ENCODE data around the gene IFNA1. TPM values are rescaled to one million over a fixed set of nuclear protein-coding genes. Genes with fewer than 3 reads are reported as not detected.

IFNA1 gene
- total RNA-seq: not detected
- not detected for polyA plus RNA-seq (2013, experiment 1 of 2)
- polyA plus RNA-seq (2013, experiment 2 of 2): not detected
- long read RNA-seq, experiment 1: 0 reads
- long read RNA-seq, experiment 2: 0 reads
- long read RNA-seq, experiment 3: 0 reads
- long read RNA-seq, experiment 4: 0 reads

DNA sequence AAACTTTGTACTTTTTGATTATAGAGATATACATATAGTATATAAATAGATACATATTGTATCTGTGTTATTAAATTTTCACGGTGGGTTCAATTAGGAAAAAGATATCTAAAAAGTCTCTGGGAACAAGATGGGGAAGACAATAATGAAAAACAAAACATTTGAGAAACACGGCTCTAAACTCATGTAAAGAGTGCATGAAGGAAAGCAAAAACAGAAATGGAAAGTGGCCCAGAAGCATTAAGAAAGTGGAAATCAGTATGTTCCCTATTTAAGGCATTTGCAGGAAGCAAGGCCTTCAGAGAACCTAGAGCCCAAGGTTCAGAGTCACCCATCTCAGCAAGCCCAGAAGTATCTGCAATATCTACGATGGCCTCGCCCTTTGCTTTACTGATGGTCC lies at the start of gene IFNA1:
Gene IFNA1, plus strand, starts transcription at position 301 of the 400 bp plus-strand sequence. Its CDS starts 69 bp downstream, at position 370.
- no peak within 1 kb of the TSS for H3K9ac ChIP-seq (ENCODE audit: extremely low read depth, low read length, poor library complexity, severe bottlenecking)
- H3K36me3 ChIP-seq (ENCODE audit: control insufficient read depth, insufficient read depth, low read length): no peaks in the 10 kb centered on the region
- H3K4me1 ChIP-seq (ENCODE audit: control insufficient read depth, insufficient read depth, low read length): no peaks in the 10 kb centered on the region
- no peak within 1 kb of the TSS for H3K4me3 ChIP-seq (ENCODE audit: low read length)
- Mint-ChIP-seq H3K27me3 (ENCODE audit: insufficient read depth) (no peaks in the 10 kb centered on the region), H3K4me1 (no peaks in the 10 kb centered on the region), H3K9me3 (peaks cover 3% of the 10 kb centered on the region), H3K36me3 (ENCODE audit: low read depth) (no peaks in the 10 kb centered on the region), H3K27ac (no peak within 1 kb of the TSS), H3K4me3 (no peak within 1 kb of the TSS)
- no peaks in the 10 kb centered on the region for H3K9me3 ChIP-seq (ENCODE audit: control insufficient read depth, low read length)
- H3K27ac ChIP-seq (ENCODE audit: low read depth, low read length): no peak within 1 kb of the TSS
- TF ChIP-seq, protein P1, sequence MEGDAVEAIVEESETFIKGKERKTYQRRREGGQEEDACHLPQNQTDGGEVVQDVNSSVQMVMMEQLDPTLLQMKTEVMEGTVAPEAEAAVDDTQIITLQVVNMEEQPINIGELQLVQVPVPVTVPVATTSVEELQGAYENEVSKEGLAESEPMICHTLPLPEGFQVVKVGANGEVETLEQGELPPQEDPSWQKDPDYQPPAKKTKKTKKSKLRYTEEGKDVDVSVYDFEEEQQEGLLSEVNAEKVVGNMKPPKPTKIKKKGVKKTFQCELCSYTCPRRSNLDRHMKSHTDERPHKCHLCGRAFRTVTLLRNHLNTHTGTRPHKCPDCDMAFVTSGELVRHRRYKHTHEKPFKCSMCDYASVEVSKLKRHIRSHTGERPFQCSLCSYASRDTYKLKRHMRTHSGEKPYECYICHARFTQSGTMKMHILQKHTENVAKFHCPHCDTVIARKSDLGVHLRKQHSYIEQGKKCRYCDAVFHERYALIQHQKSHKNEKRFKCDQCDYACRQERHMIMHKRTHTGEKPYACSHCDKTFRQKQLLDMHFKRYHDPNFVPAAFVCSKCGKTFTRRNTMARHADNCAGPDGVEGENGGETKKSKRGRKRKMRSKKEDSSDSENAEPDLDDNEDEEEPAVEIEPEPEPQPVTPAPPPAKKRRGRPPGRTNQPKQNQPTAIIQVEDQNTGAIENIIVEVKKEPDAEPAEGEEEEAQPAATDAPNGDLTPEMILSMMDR (conservative IDR thresholded peaks at IDR 0.05): no peak
- H3K27me3 ChIP-seq (ENCODE audit: control insufficient read depth, insufficient read depth, low read length, poor library complexity, severe bottlenecking): no peaks in the 10 kb centered on the region
- 98 to 100% methylated on average over 2 to 4 of the region's 4 CpGs for WGBS, 2 experiments (ENCODE audit: insufficient coverage in 1 of 2, insufficient read length in 1 of 2)
- no peak for DNase-seq

DNA sequence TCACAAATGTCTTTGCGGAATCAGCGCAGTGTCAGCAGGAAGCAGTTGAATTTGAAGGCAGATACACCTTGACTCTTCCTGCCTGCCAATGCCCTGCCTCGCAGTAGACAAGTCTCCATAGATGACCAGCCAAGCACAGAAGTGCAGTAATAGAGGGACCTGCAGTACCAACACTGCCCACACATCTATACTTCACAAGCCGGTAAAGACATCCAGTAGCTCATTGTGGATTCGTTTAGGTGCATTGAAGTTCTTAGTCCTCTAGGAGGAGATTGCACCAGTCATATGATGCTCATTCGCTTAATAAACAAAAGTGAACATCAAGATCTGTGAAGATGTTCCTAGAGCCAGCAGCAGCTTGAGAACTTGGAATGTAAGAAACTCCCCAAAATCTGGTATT lies 48.0 kb upstream of the IFNA1 start:
- H3K4me3 ChIP-seq (ENCODE audit: low read length): no peak overlapping the region
- H3K9me3 ChIP-seq (ENCODE audit: control insufficient read depth, low read length): no peaks in the 10 kb centered on the region
- no peaks in the 10 kb centered on the region for H3K36me3 ChIP-seq (ENCODE audit: control insufficient read depth, insufficient read depth, low read length)
- peaks cover 35% of the 10 kb centered on the region for H3K27me3 ChIP-seq (ENCODE audit: control insufficient read depth, insufficient read depth, low read length, poor library complexity, severe bottlenecking)
- Mint-ChIP-seq H3K9me3 (no peaks in the 10 kb centered on the region), H3K27ac (no peak overlapping the region), H3K27me3 (ENCODE audit: insufficient read depth) (peaks cover 41% of the 10 kb centered on the region), H3K36me3 (ENCODE audit: low read depth) (no peaks in the 10 kb centered on the region), H3K4me1 (peaks cover 1% of the 10 kb centered on the region), H3K4me3 (no peak overlapping the region)
- no peak overlapping the region for H3K9ac ChIP-seq (ENCODE audit: extremely low read depth, low read length, poor library complexity, severe bottlenecking)
- TF ChIP-seq, protein P1 (conservative IDR thresholded peaks at IDR 0.05): peak; percentile 75
- H3K27ac ChIP-seq (ENCODE audit: low read depth, low read length): no peak overlapping the region
- WGBS, 2 experiments (ENCODE audit: insufficient coverage in 1 of 2, insufficient read length in 1 of 2): 80 to 85% methylated on average over 2 to 6 of the region's 6 CpGs
- DNase-seq: peak; percentile 78
- H3K4me1 ChIP-seq (ENCODE audit: control insufficient read depth, insufficient read depth, low read length): no peaks in the 10 kb centered on the region

DNA sequence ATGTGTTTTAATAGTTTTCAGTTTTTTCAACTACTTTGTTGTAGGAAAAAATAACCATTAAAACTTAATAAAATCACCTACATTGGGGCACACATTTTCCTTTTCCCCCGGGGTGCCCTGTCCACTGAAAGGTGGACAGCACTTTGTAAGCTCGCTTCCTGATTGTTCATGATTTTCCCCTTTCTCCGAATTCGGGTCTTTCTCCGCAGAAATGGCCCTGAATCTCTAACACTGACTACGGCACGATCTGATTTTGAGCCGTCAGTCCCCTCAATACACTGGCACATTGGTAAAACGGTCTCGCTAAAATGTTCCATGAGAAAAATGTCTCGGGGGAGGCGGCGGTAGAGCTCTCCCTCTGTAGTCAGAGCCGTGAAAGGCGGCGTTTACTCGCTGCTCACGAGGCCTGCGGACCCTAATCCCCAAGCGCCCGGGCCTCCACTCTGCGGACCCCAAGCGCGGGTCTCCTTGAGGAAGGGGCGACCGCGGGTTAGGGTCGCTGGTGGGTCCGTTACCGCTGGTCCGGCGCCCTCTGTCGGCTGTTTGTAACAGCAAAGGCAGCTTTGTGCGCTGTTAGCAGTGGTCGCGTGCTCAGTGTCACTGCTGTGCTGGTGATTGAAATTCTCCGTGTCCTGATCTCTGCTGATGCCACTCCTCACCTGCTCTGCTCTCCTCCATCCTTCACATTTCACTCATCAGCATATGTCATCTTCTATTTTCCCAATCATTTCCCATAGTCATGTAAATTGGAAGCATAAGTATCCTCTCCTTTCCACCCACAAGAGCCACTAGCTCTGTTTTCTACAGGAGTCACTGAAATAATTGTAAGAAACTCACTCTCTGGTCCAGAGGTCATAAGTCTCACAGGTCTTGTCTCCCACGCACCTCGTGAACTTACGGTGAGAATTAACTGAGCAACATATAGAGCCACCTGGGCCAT lies 44.2 kb upstream of the IFNA1 start:
- no peak overlapping the region for H3K27ac Mint-ChIP-seq

More for the DNA sequence above, 44.2 kb upstream of the IFNA1 start:
- 12 to 13% methylated on average over 11 to 40 of the region's 40 CpGs for WGBS, 2 experiments (ENCODE audit: insufficient coverage in 1 of 2, insufficient read length in 1 of 2)
- Mint-ChIP-seq H3K27me3 (ENCODE audit: insufficient read depth) (peaks cover 71% of the 10 kb centered on the region), H3K4me1 (peaks cover 1% of the 10 kb centered on the region), H3K9me3 (no peaks in the 10 kb centered on the region), H3K36me3 (ENCODE audit: low read depth) (no peaks in the 10 kb centered on the region), H3K4me3 (peak overlapping the region; percentile 45)
- TF ChIP-seq, protein P1 (conservative IDR thresholded peaks at IDR 0.05): peak; percentile 97
- Histone ChIP-seq H3K9me3 (ENCODE audit: control insufficient read depth, low read length) (no peaks in the 10 kb centered on the region), H3K9ac (ENCODE audit: extremely low read depth, low read length, poor library complexity, severe bottlenecking) (no peak overlapping the region), H3K27ac (ENCODE audit: low read depth, low read length) (no peak overlapping the region), H3K4me1 (ENCODE audit: control insufficient read depth, insufficient read depth, low read length) (no peaks in the 10 kb centered on the region), H3K36me3 (ENCODE audit: control insufficient read depth, insufficient read depth, low read length) (no peaks in the 10 kb centered on the region), H3K27me3 (ENCODE audit: control insufficient read depth, insufficient read depth, low read length, poor library complexity, severe bottlenecking) (peaks cover 61% of the 10 kb centered on the region), H3K4me3 (ENCODE audit: low read length) (peak overlapping the region; percentile 79)
- DNase-seq: peak; percentile 88

All from endodermal cell (in vitro differentiated cells).